K562 (cell line): Measurements from ENCODE around the gene HLA-DOA. TPM values are rescaled to one million over a fixed set of nuclear protein-coding genes. Genes with fewer than 3 reads are reported as not detected.

Experiments
- ATF7 ChIP-seq: fragments of 450-650 bp; IDR thresholded peaks from 2 replicates; pipeline ENCODE4 v1.7.1; 2014; ENCODE audit warnings: mild to moderate bottlenecking, moderate library complexity
- CHD2 ChIP-seq: IDR thresholded peaks from 2 replicates; pipeline ENCODE4 v1.6.1; 2011; ENCODE audit warnings: low read depth, low read length
- FOXK1 ChIP-seq: sonication (generic); formaldehyde crosslinking; IDR thresholded peaks from 2 replicates; pipeline ENCODE4 v1.8.0; 2022; ENCODE audit warnings: missing genetic modification reagents, mild to moderate bottlenecking, borderline replicate concordance
- MED1 ChIP-seq: sonication (generic); formaldehyde crosslinking; IDR thresholded peaks from 2 replicates; pipeline ENCODE4 v1.8.1; 2023; ENCODE audit warnings: missing genetic modification reagents, borderline replicate concordance
- NR2C2 ChIP-seq, 2 experiments: fragments of 200-800 bp in 1 of 2; sonication (Bioruptor generic) in 1 of 2; sonication (generic) in 1 of 2; formaldehyde crosslinking in 1 of 2; IDR thresholded peaks; 2 replicates each; pipeline versions ENCODE4 v1.6.1 to v1.8.0; 2016 to 2022; ENCODE audit warnings: mild to moderate bottlenecking in 1 of 2, missing compliant biosample characterization in 1 of 2, missing genetic modification characterization in 1 of 2, missing genetic modification reagents in 1 of 2
- POU5F1 ChIP-seq: fragments of 150-350 bp; IDR thresholded peaks from 2 replicates; pipeline ENCODE4 v1.6.1; 2014; ENCODE audit warnings: borderline replicate concordance, low read length, low read depth, mild to moderate bottlenecking; ENCODE audit not compliant: partially characterized antibody
- PYGO2 ChIP-seq: fragments of 450-650 bp; IDR thresholded peaks from 2 replicates; pipeline ENCODE4 v1.6.1; 2016; ENCODE audit warnings: mild to moderate bottlenecking, missing genetic modification characterization, moderate library complexity, missing compliant biosample characterization
- SMC3 ChIP-seq: conservative IDR thresholded peaks from 2 replicates; pipeline ENCODE4 v1.6.1; 2011; ENCODE audit warnings: low read depth, low read length, improper control_type of control experiment; ENCODE audit not compliant: insufficient read depth
- TEAD4 ChIP-seq, 2 experiments: sonication (generic) in 1 of 2; formaldehyde crosslinking in 1 of 2; IDR thresholded peaks; 2 replicates each; pipeline versions ENCODE4 v1.6.1 to v1.8.0; 2012 to 2022; ENCODE audit warnings: borderline replicate concordance in 1 of 2, inconsistent platforms in 1 of 2, low read length in 1 of 2, mild to moderate bottlenecking in 1 of 2, missing genetic modification reagents in 1 of 2
- TGIF2 ChIP-seq: sonication (generic); formaldehyde crosslinking; IDR thresholded peaks from 2 replicates; pipeline ENCODE4 v1.8.1; 2022; ENCODE audit warnings: mild to moderate bottlenecking, missing genetic modification reagents, moderate library complexity
- ZBTB8A ChIP-seq: fragments of 450-650 bp; IDR thresholded peaks from 2 replicates; pipeline ENCODE4 v1.6.1; 2018; ENCODE audit warnings: mild to moderate bottlenecking, moderate library complexity; ENCODE audit not compliant: partially characterized antibody
- ZNF57 ChIP-seq: fragments of 450-650 bp; formaldehyde crosslinking; IDR thresholded peaks from 2 replicates; pipeline ENCODE4 v1.4.0; 2020; ENCODE audit warnings: mild to moderate bottlenecking, moderate library complexity
- polyA plus RNA-seq, 8 experiments: library from polyadenylated mRNA; depleted of rRNA in 4 of 8; stranded (reverse) in 5 of 8; unstranded in 3 of 8; fragments of >200 nt; fragmentation: Nextera tagmentation in 2 of 8; fragmentation: Illumina TruSeq in 1 of 8; extraction: Ambion mirVana in 2 of 8; extraction: Trizol in 1 of 8; gene quantifications; 2 replicates each; pipeline versions ENCODE4 v1.2.1 to v1.2.3, GENCODE V29; 2011 to 2014; ENCODE audit warnings: inconsistent platforms in 1 of 8, missing spikeins in 1 of 8
- total RNA-seq, 7 experiments: library from RNA; depleted of rRNA in 6 of 7; stranded (reverse); fragments of >200 nt in 6 of 7; fragmentation: Illumina TruSeq in 2 of 7; extraction: Trizol in 2 of 7; gene quantifications; 2 replicates each; pipeline versions ENCODE4 v1.2.1 to v1.2.3, GENCODE V29; 2011 to 2021; ENCODE audit warnings: low replicate concordance in 1 of 7
- TF ChIP-seq, protein P1 (sequence below): fragments of 450-650 bp; IDR thresholded peaks from 2 replicates; pipeline ENCODE4 v1.6.1; 2018; ENCODE audit not compliant: partially characterized antibody
- TF ChIP-seq, protein P2 (sequence below): fragments of 250-450 bp; sonication (Bioruptor Pico); IDR thresholded peaks from 2 replicates; pipeline ENCODE4 v1.8.0; 2021; ENCODE audit warnings: moderate library complexity, mild to moderate bottlenecking, inconsistent platforms
- TF ChIP-seq, protein P3 (sequence below): sonication (generic); formaldehyde crosslinking; IDR thresholded peaks from 2 replicates; pipeline ENCODE4 v1.8.1; 2023; ENCODE audit warnings: mild to moderate bottlenecking, missing genetic modification reagents
- TF ChIP-seq, protein P4 (sequence below): fragments of 450-650 bp; formaldehyde crosslinking; IDR thresholded peaks from 2 replicates; pipeline ENCODE4 v1.4.0; 2022; ENCODE audit warnings: missing genetic modification characterization

Gene HLA-DOA
- total and polyA plus RNA-seq, 9 of the 15 experiments (the other 6 are each of a cell fraction or from before 2014, with no cell fraction given): 0.07 TPM; not detected in 8

DNA sequence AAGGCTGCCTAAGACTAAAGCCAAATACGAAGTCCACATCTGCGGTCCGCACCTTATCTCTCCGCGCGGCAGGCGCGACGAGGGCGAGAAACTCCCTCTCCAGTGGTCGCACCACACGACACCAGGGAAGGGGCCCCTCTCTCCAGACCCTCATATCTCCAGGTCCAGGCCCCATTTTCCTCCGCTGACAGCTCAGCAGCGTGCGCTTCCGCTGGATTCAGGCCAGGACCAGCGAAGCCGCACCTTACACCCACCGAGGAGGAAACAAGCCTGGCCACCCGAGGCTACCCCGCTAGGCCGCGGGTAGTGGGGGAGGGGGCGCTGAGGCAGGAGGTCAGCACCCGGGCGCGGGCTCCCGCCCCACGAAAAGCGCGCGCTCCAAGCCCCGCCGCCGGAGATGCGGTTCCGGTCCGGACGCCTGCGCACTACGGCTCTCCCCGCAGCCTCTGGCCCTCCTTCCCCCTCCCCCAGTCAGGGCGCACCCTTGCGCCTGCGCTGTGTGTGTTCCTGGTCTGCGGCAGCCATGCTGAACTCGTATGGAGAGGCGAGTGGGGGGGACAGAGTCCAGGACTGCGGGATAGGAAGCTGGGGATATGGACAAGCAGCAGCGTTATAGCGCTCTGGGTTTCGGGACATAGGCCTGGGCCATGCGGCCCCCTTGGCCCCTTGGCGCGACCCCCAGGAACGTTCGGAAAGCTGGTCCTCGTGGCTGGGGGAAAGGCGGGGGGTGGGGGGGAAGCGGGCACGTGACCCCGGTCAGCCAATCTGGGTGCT, 41.1 kb downstream of the HLA-DOA start, which contains the start of gene BRD2 (continued):
- TF ChIP-seq, protein P1, sequence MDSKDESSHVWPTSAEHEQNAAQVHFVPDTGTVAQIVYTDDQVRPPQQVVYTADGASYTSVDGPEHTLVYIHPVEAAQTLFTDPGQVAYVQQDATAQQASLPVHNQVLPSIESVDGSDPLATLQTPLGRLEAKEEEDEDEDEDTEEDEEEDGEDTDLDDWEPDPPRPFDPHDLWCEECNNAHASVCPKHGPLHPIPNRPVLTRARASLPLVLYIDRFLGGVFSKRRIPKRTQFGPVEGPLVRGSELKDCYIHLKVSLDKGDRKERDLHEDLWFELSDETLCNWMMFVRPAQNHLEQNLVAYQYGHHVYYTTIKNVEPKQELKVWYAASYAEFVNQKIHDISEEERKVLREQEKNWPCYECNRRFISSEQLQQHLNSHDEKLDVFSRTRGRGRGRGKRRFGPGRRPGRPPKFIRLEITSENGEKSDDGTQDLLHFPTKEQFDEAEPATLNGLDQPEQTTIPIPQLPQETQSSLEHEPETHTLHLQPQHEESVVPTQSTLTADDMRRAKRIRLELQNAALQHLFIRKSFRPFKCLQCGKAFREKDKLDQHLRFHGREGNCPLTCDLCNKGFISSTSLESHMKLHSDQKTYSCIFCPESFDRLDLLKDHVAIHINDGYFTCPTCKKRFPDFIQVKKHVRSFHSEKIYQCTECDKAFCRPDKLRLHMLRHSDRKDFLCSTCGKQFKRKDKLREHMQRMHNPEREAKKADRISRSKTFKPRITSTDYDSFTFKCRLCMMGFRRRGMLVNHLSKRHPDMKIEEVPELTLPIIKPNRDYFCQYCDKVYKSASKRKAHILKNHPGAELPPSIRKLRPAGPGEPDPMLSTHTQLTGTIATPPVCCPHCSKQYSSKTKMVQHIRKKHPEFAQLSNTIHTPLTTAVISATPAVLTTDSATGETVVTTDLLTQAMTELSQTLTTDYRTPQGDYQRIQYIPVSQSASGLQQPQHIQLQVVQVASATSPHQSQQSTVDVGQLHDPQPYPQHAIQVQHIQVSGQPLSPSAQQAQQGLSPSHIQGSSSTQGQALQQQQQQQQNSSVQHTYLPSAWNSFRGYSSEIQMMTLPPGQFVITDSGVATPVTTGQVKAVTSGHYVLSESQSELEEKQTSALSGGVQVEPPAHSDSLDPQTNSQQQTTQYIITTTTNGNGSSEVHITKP: no peak
- TF ChIP-seq, protein P2, sequence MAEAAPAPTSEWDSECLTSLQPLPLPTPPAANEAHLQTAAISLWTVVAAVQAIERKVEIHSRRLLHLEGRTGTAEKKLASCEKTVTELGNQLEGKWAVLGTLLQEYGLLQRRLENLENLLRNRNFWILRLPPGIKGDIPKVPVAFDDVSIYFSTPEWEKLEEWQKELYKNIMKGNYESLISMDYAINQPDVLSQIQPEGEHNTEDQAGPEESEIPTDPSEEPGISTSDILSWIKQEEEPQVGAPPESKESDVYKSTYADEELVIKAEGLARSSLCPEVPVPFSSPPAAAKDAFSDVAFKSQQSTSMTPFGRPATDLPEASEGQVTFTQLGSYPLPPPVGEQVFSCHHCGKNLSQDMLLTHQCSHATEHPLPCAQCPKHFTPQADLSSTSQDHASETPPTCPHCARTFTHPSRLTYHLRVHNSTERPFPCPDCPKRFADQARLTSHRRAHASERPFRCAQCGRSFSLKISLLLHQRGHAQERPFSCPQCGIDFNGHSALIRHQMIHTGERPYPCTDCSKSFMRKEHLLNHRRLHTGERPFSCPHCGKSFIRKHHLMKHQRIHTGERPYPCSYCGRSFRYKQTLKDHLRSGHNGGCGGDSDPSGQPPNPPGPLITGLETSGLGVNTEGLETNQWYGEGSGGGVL (CRISPR knock-in tag): no peak
- TF ChIP-seq SMC3: 0 out of 2 replicates have a peak, but pooled peaks have one; percentile 12
- TF ChIP-seq, protein P3, sequence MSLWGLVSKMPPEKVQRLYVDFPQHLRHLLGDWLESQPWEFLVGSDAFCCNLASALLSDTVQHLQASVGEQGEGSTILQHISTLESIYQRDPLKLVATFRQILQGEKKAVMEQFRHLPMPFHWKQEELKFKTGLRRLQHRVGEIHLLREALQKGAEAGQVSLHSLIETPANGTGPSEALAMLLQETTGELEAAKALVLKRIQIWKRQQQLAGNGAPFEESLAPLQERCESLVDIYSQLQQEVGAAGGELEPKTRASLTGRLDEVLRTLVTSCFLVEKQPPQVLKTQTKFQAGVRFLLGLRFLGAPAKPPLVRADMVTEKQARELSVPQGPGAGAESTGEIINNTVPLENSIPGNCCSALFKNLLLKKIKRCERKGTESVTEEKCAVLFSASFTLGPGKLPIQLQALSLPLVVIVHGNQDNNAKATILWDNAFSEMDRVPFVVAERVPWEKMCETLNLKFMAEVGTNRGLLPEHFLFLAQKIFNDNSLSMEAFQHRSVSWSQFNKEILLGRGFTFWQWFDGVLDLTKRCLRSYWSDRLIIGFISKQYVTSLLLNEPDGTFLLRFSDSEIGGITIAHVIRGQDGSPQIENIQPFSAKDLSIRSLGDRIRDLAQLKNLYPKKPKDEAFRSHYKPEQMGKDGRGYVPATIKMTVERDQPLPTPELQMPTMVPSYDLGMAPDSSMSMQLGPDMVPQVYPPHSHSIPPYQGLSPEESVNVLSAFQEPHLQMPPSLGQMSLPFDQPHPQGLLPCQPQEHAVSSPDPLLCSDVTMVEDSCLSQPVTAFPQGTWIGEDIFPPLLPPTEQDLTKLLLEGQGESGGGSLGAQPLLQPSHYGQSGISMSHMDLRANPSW (CRISPR knock-in tag): no peak
- peak; percentile 51; the same call in 1 of the 2 replicates for TF ChIP-seq CHD2
- peak; percentile 81 for TF ChIP-seq ATF7
- TF ChIP-seq TGIF2: peak; percentile 89; the same call in 1 of the 2 replicates
- no peak for TF ChIP-seq ZBTB8A
- TF ChIP-seq NR2C2 (CRISPR knock-in tag; IDR thresholded peaks at IDR 0.05): peak; percentile 70; the same call in 1 of the 2 replicates
- no peak for TF ChIP-seq NR2C2 (tag; IDR thresholded peaks at IDR 0.05)
- no peak for TF ChIP-seq ZNF57 (CRISPR knock-in tag)
- no peak for TF ChIP-seq MED1 (CRISPR knock-in tag)
- peak; percentile 95 for TF ChIP-seq FOXK1 (CRISPR knock-in tag)
- TF ChIP-seq PYGO2 (tag): no peak
- TF ChIP-seq TEAD4 (IDR thresholded peaks at IDR 0.05; ENCODE audit: low read length): peak; percentile 66
- TF ChIP-seq TEAD4 (CRISPR knock-in tag; IDR thresholded peaks at IDR 0.05; ENCODE audit: borderline replicate concordance): no peak
- peak; percentile 63 for TF ChIP-seq POU5F1
- TF ChIP-seq, protein P4, sequence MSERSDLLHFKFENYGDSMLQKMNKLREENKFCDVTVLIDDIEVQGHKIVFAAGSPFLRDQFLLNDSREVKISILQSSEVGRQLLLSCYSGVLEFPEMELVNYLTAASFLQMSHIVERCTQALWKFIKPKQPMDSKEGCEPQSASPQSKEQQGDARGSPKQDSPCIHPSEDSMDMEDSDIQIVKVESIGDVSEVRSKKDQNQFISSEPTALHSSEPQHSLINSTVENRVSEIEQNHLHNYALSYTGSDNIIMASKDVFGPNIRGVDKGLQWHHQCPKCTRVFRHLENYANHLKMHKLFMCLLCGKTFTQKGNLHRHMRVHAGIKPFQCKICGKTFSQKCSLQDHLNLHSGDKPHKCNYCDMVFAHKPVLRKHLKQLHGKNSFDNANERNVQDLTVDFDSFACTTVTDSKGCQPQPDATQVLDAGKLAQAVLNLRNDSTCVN (CRISPR knock-in tag): peak; percentile 53; the same call in 1 of the 2 replicates
